Thymus (tissue), 11 donors: ENCODE results near the gene OR51G2. TPM values are rescaled to one million over a fixed set of nuclear protein-coding genes. Genes with fewer than 3 reads are reported as not detected.

Experiments
- DNase-seq, 9 donors: peaks; one replicate each; pipeline ENCODE4 v3.0.0-alpha.2; 2013; ENCODE audit warnings: low spot score in 9 of 9, low read depth in 6 of 9, missing footprints in 1 of 9
- H3K27ac ChIP-seq, 2 donors: one replicate each; pipeline ENCODE4 v1.5.1; 2013; ENCODE audit warnings: control low read depth in 1 of 2, low read depth in 1 of 2, low read length in 1 of 2, mild to moderate bottlenecking in 1 of 2, moderate library complexity in 1 of 2
- H3K27me3 ChIP-seq, 2 donors: one replicate each; pipeline ENCODE4 v1.5.1; 2013; ENCODE audit warnings: low read length in 1 of 2; ENCODE audit not compliant: control insufficient read depth in 2 of 2, insufficient read depth in 1 of 2
- H3K36me3 ChIP-seq, 2 donors: one replicate each; pipeline ENCODE4 v1.5.1; 2013; ENCODE audit warnings: low read length in 1 of 2, mild to moderate bottlenecking in 1 of 2, moderate library complexity in 1 of 2; ENCODE audit not compliant: control insufficient read depth in 2 of 2, insufficient read depth in 2 of 2
- H3K4me1 ChIP-seq, 2 donors: one replicate each; pipeline ENCODE4 v1.5.1; 2013; ENCODE audit warnings: low read length in 2 of 2; ENCODE audit not compliant: control insufficient read depth in 2 of 2, insufficient read depth in 2 of 2
- H3K4me3 ChIP-seq, 2 donors: one replicate each; pipeline ENCODE4 v1.5.1; 2013; ENCODE audit warnings: low read length in 2 of 2, control low read depth in 1 of 2, mild to moderate bottlenecking in 1 of 2
- H3K9me3 ChIP-seq, 2 donors: one replicate each; pipeline ENCODE4 v1.5.1; 2013; ENCODE audit warnings: low read length in 1 of 2, mild to moderate bottlenecking in 1 of 2; ENCODE audit not compliant: control insufficient read depth in 2 of 2, insufficient read depth in 1 of 2
- whole genome bisulfite sequencing: extraction: QIAGEN DNeasy Blood & Tissue Kit; methylation state at CpG from one replicate; pipeline ENCODE4 v1.1.7; 2013; 5-methylcytosine and 5-hydroxymethylcytosine counted together
- polyA plus RNA-seq: library from polyadenylated mRNA; stranded (reverse); fragments of 200-250 nt; gene quantifications from one replicate; pipeline ENCODE4 v1.2.3, GENCODE V29; 2013
- total RNA-seq: library from RNA; stranded (reverse); fragments of 120-200 nt; gene quantifications from one replicate; pipeline ENCODE4 v1.2.4, GENCODE V29; 2013
- donor health status: healthy.

The OR51G2 gene
- total and polyA plus RNA-seq, 2 donors = 0.02 TPM; not detected in 1

- WGBS = 92% methylated on average over 3 of the region's 3 CpGs
- Histone ChIP-seq H3K9me3 (no peaks in the 10 kb centered on the region), H3K27me3 (no peaks in the 10 kb centered on the region), H3K36me3 (no peaks in the 10 kb centered on the region), H3K4me1 (no peaks in the 10 kb centered on the region), H3K27ac (no peak overlapping the region), H3K4me3 (no peak overlapping the region)
- no peak for DNase-seq
These were observed 34.8 kb downstream of the OR51G2 start for GRCh38 chr11:4884361-4884760.

- no peak overlapping the region for H3K27ac ChIP-seq
- H3K4me3 ChIP-seq = no peak overlapping the region
- DNase-seq = no peak
- WGBS = 91% methylated on average over 5 of the region's 5 CpGs
- H3K27me3 ChIP-seq = no peaks in the 10 kb centered on the region
- no peaks in the 10 kb centered on the region for H3K36me3 ChIP-seq
- no peaks in the 10 kb centered on the region for H3K4me1 ChIP-seq
- no peaks in the 10 kb centered on the region for H3K9me3 ChIP-seq
These were observed 36.6 kb downstream of the OR51G2 start for GRCh38 chr11:4882543-4882942.

- Histone ChIP-seq H3K9me3 (no peaks in the 10 kb centered on the region), H3K4me3 (no peak within 1 kb of the TSS), H3K27ac (no peak within 1 kb of the TSS), H3K36me3 (no peaks in the 10 kb centered on the region), H3K4me1 (no peaks in the 10 kb centered on the region), H3K27me3 (no peaks in the 10 kb centered on the region)
- 95% methylated on average over 8 of the region's 8 CpGs for WGBS
- DNase-seq = no peak
These were observed 37.2 kb downstream of the OR51G2 start, which contains the start of gene OR51T1 for GRCh38 chr11:4881860-4882500. Gene OR51T1, plus strand, starts transcription at chr11:4881900. Its CDS starts 0 bp downstream, at chr11:4881900.

- WGBS = 94% methylated on average over 4 of the region's 4 CpGs
- H3K9me3 ChIP-seq = no peaks in the 10 kb centered on the region
- no peaks in the 10 kb centered on the region for H3K4me1 ChIP-seq
These were observed 38.0 kb downstream of the OR51G2 start for GRCh38 chr11:4881188-4881587.

GRCh38 chr11:4865855-4866254 lies 53.3 kb downstream of the OR51G2 start:
- Histone ChIP-seq H3K27me3 (no peaks in the 10 kb centered on the region), H3K27ac (no peak overlapping the region), H3K36me3 (no peaks in the 10 kb centered on the region), H3K9me3 (no peaks in the 10 kb centered on the region), H3K4me1 (no peaks in the 10 kb centered on the region), H3K4me3 (no peak overlapping the region)
- WGBS = 76% methylated on average over 1 of the region's 1 CpG
- DNase-seq = no peak

More at GRCh38 chr11:4881188-4881587, 38.0 kb downstream of the OR51G2 start:
- H3K36me3 ChIP-seq = no peaks in the 10 kb centered on the region
- no peak overlapping the region for H3K4me3 ChIP-seq
- no peaks in the 10 kb centered on the region for H3K27me3 ChIP-seq
- H3K27ac ChIP-seq = no peak overlapping the region
- no peak for DNase-seq

GRCh38 chr11:4863876-4864275 lies 55.3 kb downstream of the OR51G2 start:
- Histone ChIP-seq H3K4me3 (no peak overlapping the region), H3K9me3 (no peaks in the 10 kb centered on the region), H3K27ac (no peak overlapping the region), H3K36me3 (no peaks in the 10 kb centered on the region), H3K4me1 (no peaks in the 10 kb centered on the region), H3K27me3 (no peaks in the 10 kb centered on the region)
- WGBS = 94% methylated on average over 4 of the region's 4 CpGs
- no peak for DNase-seq

Other genes starting within 250 kb of the OR51G2 start
- gene OR51E2, start 221.5 kb downstream of the OR51G2 start, total RNA-seq = under 0.01 TPM
- 0.57 TPM for gene OR51E2, start 221.5 kb downstream of the OR51G2 start, polyA plus RNA-seq
- gene MMP26, start 214.6 kb downstream of the OR51G2 start, total RNA-seq = 0.52 TPM
- gene MMP26, start 214.6 kb downstream of the OR51G2 start, polyA plus RNA-seq = 1.9 TPM
- not detected for gene OR51F1, start 149.4 kb downstream of the OR51G2 start, total RNA-seq
- not detected for gene OR51F1, start 149.4 kb downstream of the OR51G2 start, polyA plus RNA-seq
- gene OR52R1, start 115.0 kb downstream of the OR51G2 start, total RNA-seq = not detected
- not detected for gene OR52R1, start 115.0 kb downstream of the OR51G2 start, polyA plus RNA-seq
- not detected for gene OR51F2, start 98.0 kb downstream of the OR51G2 start, total RNA-seq
- gene OR51F2, start 98.0 kb downstream of the OR51G2 start, polyA plus RNA-seq = not detected
- gene OR51S1, start 70.1 kb downstream of the OR51G2 start, total RNA-seq = not detected
- gene OR51S1, start 70.1 kb downstream of the OR51G2 start, polyA plus RNA-seq = not detected
- gene OR51T1, start 37.5 kb downstream of the OR51G2 start, total RNA-seq = not detected
- not detected for gene OR51T1, start 37.5 kb downstream of the OR51G2 start, polyA plus RNA-seq
- not detected for gene OR51A7, start 15.6 kb downstream of the OR51G2 start, total RNA-seq
- 0.05 TPM for gene OR51A7, start 15.6 kb downstream of the OR51G2 start, polyA plus RNA-seq
- gene OR51G1, start 5.0 kb upstream of the OR51G2 start, total RNA-seq = not detected
- 0.02 TPM for gene OR51G1, start 5.0 kb upstream of the OR51G2 start, polyA plus RNA-seq
- not detected for gene OR51A4, start 28.3 kb upstream of the OR51G2 start, total RNA-seq
- gene OR51A4, start 28.3 kb upstream of the OR51G2 start, polyA plus RNA-seq = 0.02 TPM
- not detected for gene OR51A2, start 36.4 kb upstream of the OR51G2 start, total RNA-seq
- not detected for gene OR51A2, start 36.4 kb upstream of the OR51G2 start, polyA plus RNA-seq
- gene OR51L1, start 75.5 kb upstream of the OR51G2 start, total RNA-seq = not detected
- under 0.01 TPM for gene OR51L1, start 75.5 kb upstream of the OR51G2 start, polyA plus RNA-seq
- not detected for gene OR52J3, start 127.2 kb upstream of the OR51G2 start, total RNA-seq
- not detected for gene OR52J3, start 127.2 kb upstream of the OR51G2 start, polyA plus RNA-seq
- gene OR52E2, start 140.3 kb upstream of the OR51G2 start, total RNA-seq = not detected
- not detected for gene OR52E2, start 140.3 kb upstream of the OR51G2 start, polyA plus RNA-seq
- not detected for gene OR52E1, start 150.2 kb upstream of the OR51G2 start, total RNA-seq
- gene OR52E1, start 150.2 kb upstream of the OR51G2 start, polyA plus RNA-seq = not detected
- not detected for gene OR52A5, start 219.0 kb upstream of the OR51G2 start, total RNA-seq
- not detected for gene OR52A5, start 219.0 kb upstream of the OR51G2 start, polyA plus RNA-seq
- not detected for gene OR52A1, start 235.4 kb upstream of the OR51G2 start, total RNA-seq
- gene OR52A1, start 235.4 kb upstream of the OR51G2 start, polyA plus RNA-seq = not detected